ENCODE data around the gene CFAP69. TPM values are rescaled to one million over a fixed set of nuclear protein-coding genes. Genes with fewer than 3 reads are reported as not detected.

The CFAP69 gene
- total RNA-seq, 3 donors from 2014 or later (not counting 1 experiment from before 2014, with no cell fraction given), result 0.13 TPM; not detected in 2

DNA sequence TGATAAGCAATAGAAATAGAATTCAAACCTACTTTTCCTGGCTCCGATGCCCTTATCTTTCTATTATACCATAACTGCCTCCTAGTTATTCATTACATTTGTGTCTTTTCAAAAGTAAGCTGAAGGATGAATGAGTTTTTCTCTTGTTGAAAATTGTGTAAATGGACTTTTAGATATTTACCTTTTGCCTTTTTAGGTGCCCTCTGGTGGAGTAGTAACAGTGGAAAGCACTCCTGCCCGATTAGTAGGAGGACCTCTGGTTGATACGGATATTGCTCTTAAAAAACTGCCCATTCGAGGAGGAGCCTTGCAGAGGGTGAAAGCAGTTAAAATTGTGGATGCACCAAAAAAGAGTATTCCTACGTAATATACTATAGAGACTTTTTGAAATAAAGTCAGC, 64.9 kb downstream of the CFAP69 start:
- DNase-seq (no peak), ATAC-seq (no peak)
- H3K4me1 Mint-ChIP-seq, result no peaks in the 10 kb centered on the region
- no peak overlapping the region for H3K27ac Mint-ChIP-seq
- peaks cover 5 to 19% of the 10 kb centered on the region in 2 donors for H3K27me3 Mint-ChIP-seq (ENCODE audit: low read depth in 2 of 2)
- Histone ChIP-seq H3K27me3 (ENCODE audit: control insufficient read depth, insufficient read depth, low read length) (peaks cover 2% of the 10 kb centered on the region), H3K4me1 (ENCODE audit: control insufficient read depth, insufficient read depth, low read length) (no peaks in the 10 kb centered on the region), H3K27ac (ENCODE audit: low read length) (no peak overlapping the region), H3K9me3 (ENCODE audit: control insufficient read depth, insufficient read depth, low read length) (no peaks in the 10 kb centered on the region), H3K36me3 (ENCODE audit: control insufficient read depth, insufficient read depth, low read length) (no peaks in the 10 kb centered on the region), H3K4me3 (ENCODE audit: low read length) (no peak overlapping the region)
- TF ChIP-seq, protein P1, sequence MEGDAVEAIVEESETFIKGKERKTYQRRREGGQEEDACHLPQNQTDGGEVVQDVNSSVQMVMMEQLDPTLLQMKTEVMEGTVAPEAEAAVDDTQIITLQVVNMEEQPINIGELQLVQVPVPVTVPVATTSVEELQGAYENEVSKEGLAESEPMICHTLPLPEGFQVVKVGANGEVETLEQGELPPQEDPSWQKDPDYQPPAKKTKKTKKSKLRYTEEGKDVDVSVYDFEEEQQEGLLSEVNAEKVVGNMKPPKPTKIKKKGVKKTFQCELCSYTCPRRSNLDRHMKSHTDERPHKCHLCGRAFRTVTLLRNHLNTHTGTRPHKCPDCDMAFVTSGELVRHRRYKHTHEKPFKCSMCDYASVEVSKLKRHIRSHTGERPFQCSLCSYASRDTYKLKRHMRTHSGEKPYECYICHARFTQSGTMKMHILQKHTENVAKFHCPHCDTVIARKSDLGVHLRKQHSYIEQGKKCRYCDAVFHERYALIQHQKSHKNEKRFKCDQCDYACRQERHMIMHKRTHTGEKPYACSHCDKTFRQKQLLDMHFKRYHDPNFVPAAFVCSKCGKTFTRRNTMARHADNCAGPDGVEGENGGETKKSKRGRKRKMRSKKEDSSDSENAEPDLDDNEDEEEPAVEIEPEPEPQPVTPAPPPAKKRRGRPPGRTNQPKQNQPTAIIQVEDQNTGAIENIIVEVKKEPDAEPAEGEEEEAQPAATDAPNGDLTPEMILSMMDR (IDR thresholded peaks at IDR 0.05), result no peak
- no peaks in the 10 kb centered on the region for H3K9me3 Mint-ChIP-seq
- intact Hi-C loops (cut with micrococcal nuclease), result loop anchor here (5.0 kb wide), 1 partner anchor 117 kb away; no protein-coding TSS in a partner anchor
- H3K36me3 Mint-ChIP-seq, result no peaks in the 10 kb centered on the region
- 90% methylated on average over 3 of the region's 5 CpGs for WGBS (ENCODE audit: insufficient coverage)
- no peak overlapping the region for H3K4me3 Mint-ChIP-seq

DNA sequence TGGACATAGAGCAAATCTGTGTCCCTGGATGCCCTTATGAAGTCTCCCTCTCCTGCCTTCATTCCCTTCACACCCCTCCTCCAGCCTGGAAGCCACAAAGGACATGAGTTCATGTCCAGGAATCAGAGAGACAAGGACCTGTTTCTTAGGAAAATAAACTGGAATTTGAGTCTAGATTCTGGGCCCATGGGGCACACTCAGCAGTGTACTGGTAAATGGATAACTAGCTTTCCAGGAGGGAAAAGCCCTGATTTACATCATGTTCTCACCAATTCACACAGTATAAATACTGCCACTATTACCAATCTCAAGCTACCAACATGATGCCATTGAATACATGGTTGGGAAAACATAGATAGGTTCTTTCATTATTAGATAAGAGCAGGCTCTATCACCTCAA, 66.2 kb downstream of the CFAP69 start:
- intact Hi-C loops (cut with micrococcal nuclease), result loop anchor here (5.0 kb wide), 1 partner anchor 116 kb away; no protein-coding TSS in a partner anchor
- Histone ChIP-seq H3K36me3 (ENCODE audit: control insufficient read depth, insufficient read depth, low read length) (no peaks in the 10 kb centered on the region), H3K4me1 (ENCODE audit: control insufficient read depth, insufficient read depth, low read length) (no peaks in the 10 kb centered on the region), H3K27me3 (ENCODE audit: control insufficient read depth, insufficient read depth, low read length) (peaks cover 2% of the 10 kb centered on the region), H3K27ac (ENCODE audit: low read length) (no peak overlapping the region), H3K4me3 (ENCODE audit: low read length) (no peak overlapping the region), H3K9me3 (ENCODE audit: control insufficient read depth, insufficient read depth, low read length) (no peaks in the 10 kb centered on the region)
- DNase-seq, result no peak
- ATAC-seq, result no peak
- no peaks in the 10 kb centered on the region for H3K36me3 Mint-ChIP-seq
- H3K4me3 Mint-ChIP-seq, result no peak overlapping the region
- no peaks in the 10 kb centered on the region for H3K4me1 Mint-ChIP-seq
- H3K27me3 Mint-ChIP-seq (ENCODE audit: low read depth in 2 of 2), result peaks cover 10 to 28% of the 10 kb centered on the region in 2 donors
- no peak overlapping the region for H3K27ac Mint-ChIP-seq
- TF ChIP-seq, protein P1 (IDR thresholded peaks at IDR 0.05), result no peak
- H3K9me3 Mint-ChIP-seq, result no peaks in the 10 kb centered on the region

DNA sequence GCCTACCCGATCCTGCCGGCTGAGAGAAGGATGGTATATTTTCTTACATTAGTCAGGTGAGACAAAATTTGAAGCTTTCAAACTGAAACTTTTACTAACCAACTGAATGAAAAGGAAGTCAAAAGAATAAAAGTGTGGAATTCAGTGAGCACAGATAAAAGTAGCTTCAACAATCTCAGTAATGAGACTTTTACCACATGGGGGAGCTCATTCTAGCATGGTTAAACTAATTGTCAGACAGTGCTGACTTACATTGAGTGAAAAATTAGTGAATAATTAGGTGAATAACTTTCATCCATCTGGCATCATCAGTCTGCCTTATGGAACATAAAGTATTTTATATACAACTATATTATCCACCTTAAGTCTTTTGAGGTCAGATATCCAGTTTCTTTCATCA, 67.8 kb downstream of the CFAP69 start:
- TF ChIP-seq, protein P1 (IDR thresholded peaks at IDR 0.05), result no peak
- H3K4me3 Mint-ChIP-seq, result no peak overlapping the region
- H3K27me3 ChIP-seq (ENCODE audit: control insufficient read depth, insufficient read depth, low read length), result peaks cover 2% of the 10 kb centered on the region
- H3K36me3 Mint-ChIP-seq, result no peaks in the 10 kb centered on the region
- peaks cover 13 to 43% of the 10 kb centered on the region in 2 donors for H3K27me3 Mint-ChIP-seq (ENCODE audit: low read depth in 2 of 2)
- H3K4me1 ChIP-seq (ENCODE audit: control insufficient read depth, insufficient read depth, low read length), result no peaks in the 10 kb centered on the region
- H3K4me3 ChIP-seq (ENCODE audit: low read length), result no peak overlapping the region
- H3K4me1 Mint-ChIP-seq, result no peaks in the 10 kb centered on the region
- H3K27ac ChIP-seq (ENCODE audit: low read length), result no peak overlapping the region
- DNase-seq (peak in 1 of 2 donors; percentile 40), ATAC-seq (no peak)
- H3K9me3 ChIP-seq (ENCODE audit: control insufficient read depth, insufficient read depth, low read length), result no peaks in the 10 kb centered on the region
- intact Hi-C loops (cut with micrococcal nuclease), result loop anchor here (5.0 kb wide), 1 partner anchor 115 kb away; no protein-coding TSS in a partner anchor
- H3K9me3 Mint-ChIP-seq, result no peaks in the 10 kb centered on the region
- no peak overlapping the region for H3K27ac Mint-ChIP-seq
- 100% methylated on average over 2 of the region's 2 CpGs for WGBS (ENCODE audit: insufficient coverage)
- H3K36me3 ChIP-seq (ENCODE audit: control insufficient read depth, insufficient read depth, low read length), result no peaks in the 10 kb centered on the region

DNA sequence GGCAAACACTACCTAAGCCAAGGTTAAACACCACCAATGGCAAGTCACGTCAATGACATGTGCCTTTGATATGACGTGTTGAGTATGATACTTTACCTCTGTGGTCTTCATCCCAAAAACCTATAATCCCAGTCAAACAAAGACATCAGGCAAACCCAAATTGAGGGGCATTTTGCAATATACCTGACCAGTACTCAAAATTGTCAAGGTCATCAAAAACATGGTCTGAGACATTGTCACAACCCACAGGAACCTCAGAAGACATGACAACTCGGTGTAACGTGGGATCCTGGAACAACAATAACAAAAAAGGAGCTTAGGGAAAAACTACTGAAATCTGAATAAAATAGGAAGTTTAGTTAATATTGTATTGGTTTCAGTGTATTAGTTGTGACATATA, 68.9 kb downstream of the CFAP69 start:
- no peak overlapping the region for H3K4me3 Mint-ChIP-seq
- Histone ChIP-seq H3K9me3 (ENCODE audit: control insufficient read depth, insufficient read depth, low read length) (no peaks in the 10 kb centered on the region), H3K27me3 (ENCODE audit: control insufficient read depth, insufficient read depth, low read length) (peaks cover 2% of the 10 kb centered on the region), H3K27ac (ENCODE audit: low read length) (no peak overlapping the region), H3K4me3 (ENCODE audit: low read length) (no peak overlapping the region), H3K36me3 (ENCODE audit: control insufficient read depth, insufficient read depth, low read length) (no peaks in the 10 kb centered on the region), H3K4me1 (ENCODE audit: control insufficient read depth, insufficient read depth, low read length) (no peaks in the 10 kb centered on the region)
- ATAC-seq, result no peak
- no peak for DNase-seq
- H3K9me3 Mint-ChIP-seq, result no peaks in the 10 kb centered on the region
- H3K27me3 Mint-ChIP-seq (ENCODE audit: low read depth in 2 of 2), result peaks cover 13 to 49% of the 10 kb centered on the region in 2 donors
- no peaks in the 10 kb centered on the region for H3K4me1 Mint-ChIP-seq
- no peaks in the 10 kb centered on the region for H3K36me3 Mint-ChIP-seq
- 69% methylated on average over 4 of the region's 4 CpGs for WGBS (ENCODE audit: insufficient coverage)
- intact Hi-C loops (cut with micrococcal nuclease), result loop anchor here (5.0 kb wide), 1 partner anchor 113 kb away; no protein-coding TSS in a partner anchor
- TF ChIP-seq, protein P1 (IDR thresholded peaks at IDR 0.05), result no peak
- no peak overlapping the region for H3K27ac Mint-ChIP-seq

Data from natural killer cell (primary cell).